PC-9 (cell line): ENCODE data around the gene ZNF384.

ENCODE experiments used
- EZH2 ChIP-seq: fragments of 200-600 bp; sonication (generic); IDR thresholded peaks from 2 replicates; pipeline ENCODE4 v1.8.0; 2017; ENCODE audit warnings: antibody characterized with exemption, low read depth
- TF ChIP-seq, protein P1 (sequence below): fragments of 200-600 bp; sonication (generic); conservative IDR thresholded peaks from 2 replicates; pipeline ENCODE4 v1.6.1; 2017; ENCODE audit warnings: mixed run types, antibody characterized with exemption, mild to moderate bottlenecking, moderate library complexity

DNA sequence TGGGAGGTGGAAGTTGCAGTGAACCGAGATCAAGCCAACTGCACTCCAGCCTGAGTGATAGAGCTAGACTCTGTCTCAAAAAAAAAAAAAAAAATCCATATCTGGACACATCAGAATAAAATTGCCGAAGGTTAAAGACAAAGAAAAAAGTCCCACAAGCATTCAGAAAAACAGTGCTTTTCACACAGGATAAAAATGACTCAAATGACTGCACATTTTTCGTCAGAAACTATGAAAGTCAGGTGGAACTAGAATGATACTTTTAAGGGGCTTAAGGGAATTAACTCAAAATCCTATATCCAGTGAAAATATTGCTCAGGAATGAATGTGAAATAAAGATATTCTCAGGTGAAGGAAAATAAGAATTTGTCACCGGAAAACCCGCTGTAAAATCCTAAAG is 47.6 kb upstream of the ZNF384 start:
- TF ChIP-seq, protein P1, sequence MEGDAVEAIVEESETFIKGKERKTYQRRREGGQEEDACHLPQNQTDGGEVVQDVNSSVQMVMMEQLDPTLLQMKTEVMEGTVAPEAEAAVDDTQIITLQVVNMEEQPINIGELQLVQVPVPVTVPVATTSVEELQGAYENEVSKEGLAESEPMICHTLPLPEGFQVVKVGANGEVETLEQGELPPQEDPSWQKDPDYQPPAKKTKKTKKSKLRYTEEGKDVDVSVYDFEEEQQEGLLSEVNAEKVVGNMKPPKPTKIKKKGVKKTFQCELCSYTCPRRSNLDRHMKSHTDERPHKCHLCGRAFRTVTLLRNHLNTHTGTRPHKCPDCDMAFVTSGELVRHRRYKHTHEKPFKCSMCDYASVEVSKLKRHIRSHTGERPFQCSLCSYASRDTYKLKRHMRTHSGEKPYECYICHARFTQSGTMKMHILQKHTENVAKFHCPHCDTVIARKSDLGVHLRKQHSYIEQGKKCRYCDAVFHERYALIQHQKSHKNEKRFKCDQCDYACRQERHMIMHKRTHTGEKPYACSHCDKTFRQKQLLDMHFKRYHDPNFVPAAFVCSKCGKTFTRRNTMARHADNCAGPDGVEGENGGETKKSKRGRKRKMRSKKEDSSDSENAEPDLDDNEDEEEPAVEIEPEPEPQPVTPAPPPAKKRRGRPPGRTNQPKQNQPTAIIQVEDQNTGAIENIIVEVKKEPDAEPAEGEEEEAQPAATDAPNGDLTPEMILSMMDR, result no peak
- TF ChIP-seq EZH2, result no peak
